GM12874 (cell line): ENCODE measurements around the gene TLCD3B.

Experiments
- TF ChIP-seq, protein P1 (sequence below): IDR thresholded peaks from 2 replicates; pipeline ENCODE4 v1.5.1; 2011; ENCODE audit warnings: low read depth, mild to moderate bottlenecking, control low read depth, low read length, moderate library complexity; ENCODE audit not compliant: insufficient read depth

Gene TLCD3B

DNA sequence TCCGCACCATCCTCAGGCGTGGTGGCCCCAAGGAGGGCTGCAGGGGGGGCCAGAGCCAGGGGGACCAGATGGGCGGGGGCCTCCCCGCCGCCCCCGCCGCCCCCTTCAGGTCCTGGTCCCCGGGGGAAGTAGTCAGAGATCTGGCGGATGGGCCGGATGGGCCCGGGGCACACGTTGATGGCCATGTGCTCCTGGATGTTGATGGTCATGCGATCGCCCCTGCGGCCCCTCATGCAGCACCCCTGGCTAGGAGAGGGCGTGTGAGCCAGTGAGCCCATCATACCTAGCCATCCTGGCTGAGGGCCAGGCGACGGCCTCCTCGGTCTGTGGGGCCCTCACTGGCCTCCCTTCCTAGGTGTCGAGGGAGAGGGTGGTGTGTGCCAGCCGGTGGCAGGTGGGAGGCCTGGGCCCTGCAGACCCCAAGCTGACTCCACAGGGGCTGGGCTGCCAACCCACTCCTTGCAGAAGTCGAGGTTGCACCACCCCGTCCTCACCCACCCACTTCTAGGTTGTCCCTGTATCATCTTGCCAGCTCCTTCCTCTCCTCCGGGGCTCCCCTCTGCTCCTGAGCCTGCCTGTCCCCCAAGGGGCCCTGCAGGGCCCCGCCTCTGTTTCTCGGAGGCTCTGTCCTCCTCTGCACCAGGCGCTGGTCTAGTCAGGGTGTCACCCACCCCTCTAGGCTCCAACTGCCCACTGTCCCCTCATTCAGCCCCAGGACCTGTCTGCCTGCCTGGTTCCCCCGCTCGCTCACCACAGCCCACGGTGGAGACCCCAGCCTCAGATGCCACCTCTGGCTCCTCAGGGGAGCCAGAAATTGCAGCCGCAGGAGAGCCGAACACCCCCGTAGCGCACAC, 20.9 kb downstream of the TLCD3B start:
- TF ChIP-seq, protein P1, sequence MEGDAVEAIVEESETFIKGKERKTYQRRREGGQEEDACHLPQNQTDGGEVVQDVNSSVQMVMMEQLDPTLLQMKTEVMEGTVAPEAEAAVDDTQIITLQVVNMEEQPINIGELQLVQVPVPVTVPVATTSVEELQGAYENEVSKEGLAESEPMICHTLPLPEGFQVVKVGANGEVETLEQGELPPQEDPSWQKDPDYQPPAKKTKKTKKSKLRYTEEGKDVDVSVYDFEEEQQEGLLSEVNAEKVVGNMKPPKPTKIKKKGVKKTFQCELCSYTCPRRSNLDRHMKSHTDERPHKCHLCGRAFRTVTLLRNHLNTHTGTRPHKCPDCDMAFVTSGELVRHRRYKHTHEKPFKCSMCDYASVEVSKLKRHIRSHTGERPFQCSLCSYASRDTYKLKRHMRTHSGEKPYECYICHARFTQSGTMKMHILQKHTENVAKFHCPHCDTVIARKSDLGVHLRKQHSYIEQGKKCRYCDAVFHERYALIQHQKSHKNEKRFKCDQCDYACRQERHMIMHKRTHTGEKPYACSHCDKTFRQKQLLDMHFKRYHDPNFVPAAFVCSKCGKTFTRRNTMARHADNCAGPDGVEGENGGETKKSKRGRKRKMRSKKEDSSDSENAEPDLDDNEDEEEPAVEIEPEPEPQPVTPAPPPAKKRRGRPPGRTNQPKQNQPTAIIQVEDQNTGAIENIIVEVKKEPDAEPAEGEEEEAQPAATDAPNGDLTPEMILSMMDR = no peak

DNA sequence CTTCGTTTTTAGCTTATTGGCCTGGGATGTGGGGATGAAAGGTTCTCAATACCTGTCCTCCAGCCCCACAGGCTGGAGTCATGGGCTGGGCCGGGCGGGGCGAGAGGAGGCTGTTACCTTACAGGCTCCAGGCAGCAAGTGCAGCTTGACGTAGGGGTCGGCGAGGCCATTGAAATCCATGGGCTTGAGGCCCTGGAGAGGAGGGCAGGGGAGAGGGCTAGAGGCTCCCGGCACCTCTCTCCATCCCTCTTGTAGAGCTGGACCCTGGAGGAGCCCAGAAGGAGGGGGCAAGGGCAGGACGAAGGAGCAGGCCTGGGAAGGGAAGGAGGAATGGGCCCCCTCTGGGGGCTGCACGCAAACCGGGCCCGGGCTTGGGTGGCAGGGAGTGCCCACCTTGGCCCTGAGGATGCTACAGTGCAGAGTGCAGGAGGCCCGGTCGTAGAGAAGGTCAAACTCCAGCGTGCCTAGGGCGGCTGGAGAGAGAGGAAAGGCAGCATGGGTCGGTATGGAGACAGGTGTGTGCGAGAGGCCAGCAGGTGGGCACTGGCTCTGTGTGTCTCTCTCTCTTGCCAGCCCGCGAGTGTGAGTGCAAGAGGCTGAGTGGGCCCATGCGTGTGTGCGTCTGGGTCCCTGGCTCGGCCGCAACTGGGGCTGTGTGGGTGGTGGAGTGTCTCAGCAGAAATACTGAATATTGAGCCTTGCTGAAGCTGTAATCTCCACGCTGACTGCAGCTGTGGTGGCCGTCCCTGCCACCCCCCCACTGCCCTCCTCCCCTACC, 21.8 kb downstream of the TLCD3B start:
- TF ChIP-seq, protein P1 = no peak

DNA sequence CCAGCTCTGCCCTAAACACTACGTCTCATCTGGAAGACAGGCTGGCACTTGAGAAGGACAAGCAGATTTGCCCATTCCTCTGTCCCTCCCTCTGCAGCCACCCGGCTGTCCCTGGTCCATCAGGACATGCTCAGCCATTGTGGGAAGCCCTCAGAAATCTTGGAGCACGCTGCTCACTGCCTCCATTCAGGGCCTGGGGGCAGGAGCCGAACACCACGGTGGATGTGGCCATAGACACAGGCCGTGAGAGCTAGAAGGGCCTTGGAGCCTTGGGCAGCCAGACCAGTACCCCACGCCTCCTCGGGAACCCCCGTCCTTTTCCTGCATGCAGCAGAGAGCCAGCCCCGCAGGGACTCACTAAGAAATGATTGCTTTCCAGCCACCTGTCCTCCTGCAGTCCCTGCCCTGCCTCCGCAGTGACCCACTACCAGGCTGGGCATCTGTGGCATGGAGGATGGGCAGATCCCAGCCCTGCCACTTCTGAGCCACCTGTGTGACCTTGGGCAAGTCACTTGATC, 23.6 kb downstream of the TLCD3B start:
- TF ChIP-seq, protein P1 = no peak

DNA sequence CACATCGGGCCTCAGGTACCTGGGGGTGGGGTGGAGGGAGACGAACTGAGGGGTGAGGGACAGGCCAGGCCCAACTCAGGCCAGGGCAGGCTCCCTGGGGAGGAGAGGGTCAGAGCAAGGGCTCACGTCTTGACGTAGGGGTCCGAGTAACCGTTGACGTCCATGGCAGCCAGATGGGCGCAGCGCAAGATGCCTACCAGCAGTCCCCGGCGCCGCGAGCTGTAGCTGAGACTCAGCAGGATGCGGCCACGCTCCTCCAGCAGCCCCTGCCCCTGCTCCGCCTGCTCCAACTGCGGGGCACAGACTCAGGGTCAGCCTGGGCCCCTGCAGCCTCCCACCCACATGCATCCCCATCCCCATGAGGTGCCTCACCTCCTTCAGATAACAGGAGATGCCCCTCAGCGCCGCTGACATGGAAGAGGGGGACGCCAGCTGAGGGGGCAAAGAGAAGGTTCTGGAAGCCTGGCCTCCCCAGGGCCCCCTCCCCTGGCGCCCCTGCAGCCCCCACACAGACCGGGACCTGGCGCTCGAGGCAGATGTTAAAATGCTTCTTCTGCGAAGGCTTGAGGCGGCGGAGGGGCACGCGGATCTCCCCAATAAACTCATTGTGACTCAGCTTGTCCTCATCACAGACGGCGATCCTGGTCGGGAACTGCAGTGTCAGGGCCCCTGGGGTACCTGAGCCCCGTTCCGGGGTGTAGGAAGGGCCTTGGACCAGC, 24.3 kb downstream of the TLCD3B start:
- TF ChIP-seq, protein P1 = no peak

DNA sequence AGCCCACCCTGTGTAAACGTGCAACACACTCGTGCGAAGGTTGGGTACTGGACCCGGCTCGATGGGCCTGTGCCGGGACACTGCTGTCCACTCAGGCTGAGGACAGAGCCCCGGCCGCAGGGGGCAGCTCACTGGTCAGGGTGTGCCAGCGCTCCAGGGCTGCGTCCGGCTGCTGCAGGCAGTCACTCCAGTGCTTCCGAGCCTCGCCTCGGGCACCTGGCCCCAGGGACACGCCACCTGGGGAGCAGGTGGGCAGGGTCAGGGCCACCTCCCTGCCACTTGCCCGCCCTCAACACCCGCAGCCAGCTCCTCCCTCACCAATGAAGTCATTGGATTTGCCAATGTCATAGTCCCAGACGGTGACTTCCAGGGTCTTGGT, 25.0 kb downstream of the TLCD3B start:
- TF ChIP-seq, protein P1 = no peak

DNA sequence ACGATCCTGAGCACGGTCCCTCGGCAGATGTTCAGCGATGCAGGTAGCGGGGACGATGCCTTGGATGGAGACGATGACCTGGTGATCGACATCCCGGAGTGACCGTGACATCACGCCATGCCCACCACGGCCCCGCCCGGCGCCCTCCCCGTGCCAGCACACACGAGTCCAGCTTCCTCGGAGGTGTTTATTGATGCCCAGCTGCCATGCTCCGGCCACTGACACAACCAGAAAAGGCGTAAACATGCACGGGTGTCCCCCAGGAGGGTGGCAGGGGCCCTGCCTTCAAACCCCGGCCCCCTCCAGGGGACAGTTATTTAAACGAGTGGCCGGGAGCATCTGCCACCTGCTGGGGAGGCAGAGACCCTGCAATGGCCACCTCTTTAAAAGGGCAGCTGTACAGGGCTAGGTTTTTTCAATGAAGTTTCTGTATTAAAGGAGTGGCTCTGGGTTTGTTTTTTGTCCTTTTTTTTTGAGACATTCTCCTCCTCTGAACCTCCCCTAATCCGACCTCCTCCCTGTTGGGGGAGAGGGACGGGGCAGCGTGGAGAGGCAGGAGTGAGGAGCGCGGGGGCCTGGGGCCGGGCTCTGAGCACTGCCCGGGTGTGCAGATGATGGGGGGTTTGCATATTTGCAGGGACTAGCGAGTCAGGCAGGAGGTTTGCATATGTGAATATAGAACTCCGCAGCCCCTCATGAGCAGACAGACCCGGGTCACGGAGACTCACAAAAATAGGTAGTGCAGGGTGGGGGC, 25.6 kb downstream of the TLCD3B start:
- TF ChIP-seq, protein P1 = peak; percentile 74
